Activated CD8-positive, alpha-beta memory T cell treated with anti-CD3 and anti-CD28 coated beads, Interleukin-2, amount 50 U/mL, for 48 hours (primary cell): ENCODE measurements around the gene CCDC141.

Source experiments
- DNase-seq: peaks from one replicate; pipeline ENCODE4 v3.0.0-alpha.2; 2020

The CCDC141 gene

DNA sequence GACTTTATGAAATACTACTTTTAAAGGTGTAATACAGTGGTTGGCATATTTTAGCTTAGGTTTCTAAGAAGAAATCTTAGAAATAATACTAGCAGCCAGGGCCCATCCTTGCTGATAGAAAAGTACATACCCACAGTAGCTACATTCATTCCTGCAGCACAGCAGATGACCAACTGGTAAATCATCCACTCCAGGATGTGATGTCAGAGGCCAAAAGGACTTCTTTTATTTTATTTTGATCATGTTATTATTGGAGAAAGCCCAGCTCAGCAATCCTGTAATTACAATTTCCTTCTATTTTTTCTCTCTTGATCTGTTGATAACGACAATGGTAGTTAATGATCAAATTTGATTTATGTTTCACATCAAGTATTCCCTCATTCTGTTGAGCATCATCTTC lies 224.8 kb downstream of the CCDC141 start:
- no peak for DNase-seq

DNA sequence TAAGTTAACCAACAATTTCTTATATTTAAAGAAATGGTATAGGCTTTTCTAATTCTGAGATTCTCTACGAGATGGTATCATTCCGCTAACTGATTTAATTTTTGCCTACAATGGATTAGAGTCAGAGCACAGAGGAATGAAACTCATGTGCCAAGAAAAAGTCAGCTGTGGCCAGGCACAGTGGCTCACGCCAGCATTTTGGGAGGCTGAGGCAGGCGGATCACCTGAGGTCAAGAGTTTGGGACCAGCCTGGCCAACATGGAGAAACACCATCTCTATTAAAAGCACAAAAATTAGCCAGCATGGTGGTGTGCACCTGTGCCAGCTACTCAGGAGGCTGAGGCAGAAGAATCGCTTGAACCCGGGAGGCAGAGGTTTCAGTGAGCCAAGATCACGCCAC lies 225.8 kb downstream of the CCDC141 start:
- no peak for DNase-seq

DNA sequence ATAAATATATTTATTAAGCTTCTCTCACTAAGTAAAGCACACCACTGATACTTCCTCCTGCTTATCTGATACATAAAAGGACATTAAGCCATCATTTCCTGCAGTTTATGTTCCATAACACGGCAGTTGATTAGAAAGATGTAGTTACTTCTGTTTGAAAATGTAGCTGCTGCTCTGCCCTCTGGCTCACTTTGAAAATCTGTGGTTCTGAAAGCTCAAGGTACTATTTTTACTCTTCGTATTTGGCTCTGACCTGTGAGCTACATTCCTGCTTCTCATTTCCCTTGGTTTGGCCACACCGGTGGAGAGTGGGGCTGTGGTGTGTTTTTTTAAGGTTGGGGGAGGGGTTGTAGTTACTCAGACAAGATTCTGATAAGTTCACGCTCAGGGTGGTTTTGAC lies 229.9 kb downstream of the CCDC141 start:
- no peak for DNase-seq

DNA sequence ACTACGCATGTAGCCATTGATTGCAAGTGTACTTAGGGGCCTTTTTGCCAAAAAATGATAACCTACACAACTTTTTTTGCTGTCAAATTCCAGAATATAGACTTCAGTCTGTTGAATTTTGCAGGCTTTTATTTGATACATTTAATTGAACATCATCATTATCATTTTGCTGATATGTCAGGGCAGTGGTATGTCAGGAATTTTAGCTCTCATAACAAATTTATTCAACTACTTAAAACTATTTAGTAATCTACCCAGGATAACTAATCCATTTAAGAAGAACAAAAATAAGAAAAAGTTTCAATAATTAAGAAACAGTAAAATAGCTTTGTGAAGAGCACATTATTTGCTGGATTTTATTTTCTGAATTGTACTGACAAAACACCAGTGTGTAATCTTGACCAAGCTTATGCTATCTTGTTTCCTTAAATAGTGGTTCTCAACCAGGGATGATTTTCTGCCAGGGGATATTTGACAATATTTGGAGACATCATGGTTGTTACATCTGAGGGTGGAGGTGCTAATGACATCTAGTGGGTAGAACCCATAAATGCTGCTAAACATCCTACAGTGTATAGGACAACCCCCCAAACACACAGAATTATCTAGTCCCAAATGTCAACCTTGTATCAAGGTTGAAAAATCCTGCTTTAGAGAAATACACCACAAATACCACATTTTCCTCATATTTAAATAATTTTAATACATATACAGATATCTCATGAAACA lies 230.6 kb downstream of the CCDC141 start:
- no peak for DNase-seq

DNA sequence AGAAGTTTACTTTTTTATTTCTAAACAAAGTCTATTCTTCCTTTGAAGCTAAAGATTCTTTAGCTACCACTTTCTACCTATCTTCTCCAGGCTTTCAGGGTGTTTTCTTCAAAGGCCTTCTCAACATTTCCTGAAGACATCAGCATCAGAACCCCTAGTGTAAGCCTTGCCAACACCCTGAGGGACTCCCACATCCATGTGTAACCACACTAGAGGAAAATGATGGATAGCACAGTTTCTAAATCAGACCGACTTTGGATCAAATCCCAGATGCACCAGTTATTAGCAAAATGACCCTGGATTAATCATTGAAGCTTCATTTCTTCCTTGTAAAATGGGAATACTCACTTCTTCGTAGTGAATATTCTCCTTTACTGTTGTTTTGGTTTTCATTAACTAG lies 238.0 kb downstream of the CCDC141 start:
- no peak for DNase-seq

DNA sequence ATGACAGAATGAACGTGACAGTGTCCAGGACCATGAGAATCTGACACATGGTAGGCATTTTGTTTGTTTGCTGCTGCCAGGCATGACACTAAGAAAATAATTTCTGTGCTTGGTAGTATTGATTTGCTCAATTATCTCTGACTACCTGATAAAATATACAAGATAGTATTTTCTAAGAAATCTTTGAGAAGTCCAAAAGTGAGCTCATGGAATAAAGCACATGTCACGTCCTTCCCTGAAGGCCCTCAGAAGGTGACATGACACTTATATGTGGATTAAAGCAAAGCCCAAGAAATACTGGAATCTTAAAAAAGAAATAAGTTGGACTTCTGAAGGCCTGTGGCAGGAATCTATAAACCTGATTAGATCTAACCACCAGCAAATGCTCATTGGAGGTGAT lies 238.9 kb downstream of the CCDC141 start:
- no peak for DNase-seq

DNA sequence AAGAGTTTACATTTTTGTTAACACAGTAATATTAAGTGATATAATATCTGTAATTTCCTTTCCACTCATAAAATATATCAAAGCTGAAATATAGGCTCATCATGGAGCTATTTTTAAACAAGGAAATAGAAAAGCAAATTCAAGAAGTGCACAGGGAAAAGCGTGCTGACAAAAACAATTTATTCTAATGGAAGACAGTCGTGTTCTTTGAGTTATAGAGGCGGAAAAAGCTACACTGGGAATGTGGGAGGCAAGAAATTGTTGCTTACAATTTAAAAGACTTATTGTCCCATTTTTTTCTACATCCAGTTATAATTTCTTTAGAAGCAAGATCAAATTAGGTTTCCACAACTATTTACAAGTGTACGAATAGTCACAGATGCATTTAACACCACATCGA lies 239.5 kb downstream of the CCDC141 start:
- no peak for DNase-seq

DNA sequence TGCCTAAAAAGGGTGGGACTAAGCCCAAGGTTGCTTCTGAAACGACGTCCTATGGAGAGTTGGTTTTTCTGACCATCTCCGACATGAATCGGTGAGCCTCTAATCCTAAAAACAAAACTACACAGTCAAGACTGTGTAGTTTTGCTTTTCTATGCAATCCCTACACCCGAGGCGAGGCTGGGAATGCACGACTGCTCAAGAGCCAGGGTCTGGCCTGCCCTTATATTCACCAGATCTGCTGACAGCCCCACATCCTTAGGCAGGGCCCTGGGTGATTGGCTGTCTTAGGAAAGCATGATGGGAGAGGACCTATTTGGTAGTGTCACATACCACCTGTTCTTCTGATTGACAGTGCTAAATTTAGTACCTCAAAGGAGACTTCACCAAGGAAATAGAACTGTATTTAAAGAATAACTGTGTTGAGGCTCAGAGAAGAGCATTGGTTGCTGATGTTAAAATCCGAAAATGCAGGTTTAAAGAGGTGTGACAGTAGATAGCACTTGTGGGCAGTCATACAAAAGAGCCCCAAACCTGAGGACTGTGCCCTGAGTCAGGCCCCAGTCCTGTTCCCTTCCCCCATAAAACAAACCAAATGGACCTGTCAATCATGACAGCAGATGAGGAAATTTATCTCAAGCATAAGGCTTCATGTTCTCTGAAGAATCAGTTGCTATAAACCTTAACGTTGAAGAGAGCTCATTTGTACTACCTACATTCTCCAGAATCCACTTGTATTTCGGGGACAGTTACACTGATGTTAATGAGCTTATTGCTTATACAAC lies 242.5 kb downstream of the CCDC141 start, which contains the start of gene TTN:
TTN (minus strand) TSS at position 197 of the 782 bp plus-strand sequence. CDS start 2,781 bp downstream, outside the sequence.
- no peak for DNase-seq

DNA sequence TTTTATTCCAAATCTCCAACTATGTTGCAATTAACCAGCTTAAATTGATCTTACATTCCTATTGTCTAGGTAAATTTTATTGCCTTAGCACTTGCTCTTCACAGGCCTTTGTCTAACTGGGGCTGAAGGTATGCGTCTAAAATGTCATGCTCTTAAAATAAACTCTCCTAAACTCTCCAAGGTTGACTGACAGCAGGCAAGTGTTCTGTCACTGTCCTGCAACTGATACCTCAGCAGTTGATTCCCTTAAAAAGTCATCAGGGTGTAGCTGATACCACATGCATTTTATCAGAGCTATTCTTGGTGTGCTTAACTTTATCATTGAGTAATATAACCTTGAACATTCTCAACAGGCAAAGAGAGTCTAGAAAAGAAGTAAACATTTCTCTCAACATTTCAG lies 243.4 kb downstream of the CCDC141 start:
- DNase-seq, result no peak

DNA sequence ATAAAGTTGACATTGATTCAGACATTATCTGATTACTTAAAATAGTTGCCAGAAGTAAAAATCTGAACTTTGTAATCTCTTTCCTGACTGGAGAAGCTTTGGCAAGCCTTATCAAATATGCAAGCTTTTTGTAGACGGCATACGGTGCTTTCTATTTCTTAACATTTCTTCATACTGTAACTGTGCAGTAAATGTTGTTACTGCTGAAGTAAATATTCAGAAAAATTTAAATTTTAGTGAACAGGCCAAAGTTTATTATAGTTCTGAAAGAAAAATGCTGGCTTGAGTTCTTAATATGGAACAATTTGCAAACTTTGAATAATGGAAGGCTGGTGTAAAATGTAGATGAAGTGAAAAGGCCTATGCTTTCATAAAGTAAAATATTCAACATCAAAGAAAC lies 244.5 kb downstream of the CCDC141 start:
- no peak for DNase-seq

DNA sequence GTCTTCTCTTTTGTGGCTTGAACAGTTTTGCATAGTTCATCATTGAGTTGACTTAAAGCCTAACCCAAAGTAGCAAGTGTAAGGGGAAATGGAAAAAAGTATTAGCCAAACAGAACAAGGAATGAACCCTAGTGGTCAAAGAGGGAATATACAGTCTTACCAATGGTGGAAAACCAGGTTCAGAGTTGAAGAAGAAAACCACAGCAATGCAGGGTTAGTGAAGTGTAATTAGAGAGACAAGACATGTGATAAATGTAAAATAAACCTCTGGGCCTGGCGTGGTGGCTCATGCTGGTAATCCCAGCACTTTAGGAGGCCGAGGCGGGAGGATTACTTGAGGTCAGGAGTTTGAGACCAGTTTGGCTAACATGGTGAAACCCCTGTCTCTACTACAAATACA lies 245.1 kb downstream of the CCDC141 start:
- no peak for DNase-seq

DNA sequence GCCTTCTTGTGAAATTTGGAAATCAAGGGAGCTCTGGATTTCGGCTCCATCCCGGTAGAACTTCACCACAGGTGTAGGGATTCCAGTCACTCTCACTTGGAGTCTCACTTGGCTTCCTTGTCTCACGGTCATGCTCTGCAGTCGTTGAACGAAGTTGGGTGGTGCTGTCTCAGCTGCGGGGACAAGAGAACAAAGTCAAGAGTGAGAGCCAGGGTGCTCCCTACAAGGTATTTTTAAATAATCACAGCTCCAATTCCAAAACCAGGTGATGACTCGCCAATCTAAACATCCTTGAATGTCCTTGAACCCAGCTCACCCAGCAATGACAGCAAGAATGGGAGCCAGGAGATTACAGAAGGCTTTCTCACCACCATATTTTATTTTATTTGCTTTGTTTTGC lies 249.4 kb downstream of the CCDC141 start:
- no peak for DNase-seq

DNA sequence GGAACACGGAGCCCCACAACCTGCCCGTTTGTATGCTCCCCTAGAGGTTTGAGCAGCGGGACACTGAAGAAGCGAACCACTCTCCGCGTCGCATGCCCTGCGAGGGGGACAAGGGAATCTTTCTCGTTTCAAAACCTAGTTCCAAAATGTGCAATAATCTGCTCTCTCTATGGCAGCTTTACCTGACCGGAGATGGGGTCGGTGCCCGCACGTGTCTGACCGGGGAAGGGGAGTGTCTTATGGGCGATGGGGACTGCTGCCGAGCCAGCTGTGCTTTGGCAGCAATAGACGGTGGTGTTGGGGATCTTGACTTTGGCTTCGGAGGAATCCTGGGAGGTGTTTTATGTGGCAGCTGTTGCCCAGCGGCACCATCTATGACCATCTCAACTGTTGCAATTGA lies 250.6 kb downstream of the CCDC141 start:
- DNase-seq, result no peak

DNA sequence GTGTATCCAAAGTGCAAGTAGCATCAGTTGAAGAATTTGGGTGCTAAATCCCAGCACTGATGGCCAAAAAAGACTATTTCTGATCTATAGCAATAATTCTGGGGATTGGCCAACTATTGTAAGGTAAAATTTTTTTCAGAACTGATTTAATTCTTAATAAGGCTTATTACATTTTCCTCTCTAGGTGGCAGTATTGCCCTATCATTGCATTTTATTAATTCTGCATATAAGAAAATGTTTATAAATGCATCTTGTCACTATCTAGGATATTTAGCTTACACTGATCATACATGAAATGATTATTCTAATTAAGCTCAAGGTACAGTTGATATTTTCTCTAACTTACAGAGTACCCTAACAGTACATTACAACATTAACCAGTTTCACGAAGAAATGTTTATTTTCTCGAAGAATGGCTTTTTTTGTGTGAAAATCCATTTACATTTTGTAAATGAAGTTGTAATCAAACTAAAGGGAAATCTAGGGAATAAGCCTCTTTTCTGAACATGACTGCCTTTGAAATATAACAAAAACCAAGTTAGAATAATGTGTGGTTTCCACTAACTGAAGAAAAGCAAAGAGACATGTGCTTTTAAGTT lies 253.8 kb downstream of the CCDC141 start:
- no peak for DNase-seq

DNA sequence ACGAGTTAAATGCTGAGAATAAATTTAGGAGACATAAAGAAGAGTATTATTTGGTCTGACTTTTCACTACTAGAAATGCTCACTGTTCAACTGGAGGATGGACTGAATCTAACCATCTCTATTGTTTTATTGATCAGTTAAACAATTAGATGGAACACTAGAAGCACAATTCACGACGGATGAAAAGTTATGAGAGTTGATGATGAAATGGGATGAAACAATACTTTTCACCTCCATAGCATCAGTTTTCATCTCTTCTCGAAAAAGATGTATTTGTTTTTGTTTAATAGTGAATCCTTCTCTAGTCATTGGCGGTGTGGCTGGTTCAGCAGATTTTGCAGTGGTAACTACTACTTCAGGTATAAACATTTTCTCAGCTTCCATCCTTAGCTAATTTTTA lies 262.0 kb downstream of the CCDC141 start:
- no peak for DNase-seq

DNA sequence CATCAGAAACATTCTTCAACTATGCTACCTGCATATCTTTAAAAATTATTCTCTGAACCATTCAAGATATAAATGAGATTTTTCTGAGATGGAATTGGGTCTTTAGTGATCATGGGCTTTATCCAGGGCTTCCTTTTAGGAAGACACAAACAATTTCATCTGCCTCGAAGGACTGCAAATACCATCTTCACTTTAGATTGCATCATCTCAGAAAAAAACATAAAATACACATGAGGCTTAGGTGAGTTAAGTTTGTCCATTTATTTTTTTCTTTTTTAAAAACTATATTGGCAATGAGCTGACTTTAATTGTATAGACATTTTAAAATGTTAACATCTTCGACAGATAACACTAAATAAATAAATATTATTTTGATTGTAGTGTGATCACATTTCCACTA lies 262.8 kb downstream of the CCDC141 start:
- no peak for DNase-seq

DNA sequence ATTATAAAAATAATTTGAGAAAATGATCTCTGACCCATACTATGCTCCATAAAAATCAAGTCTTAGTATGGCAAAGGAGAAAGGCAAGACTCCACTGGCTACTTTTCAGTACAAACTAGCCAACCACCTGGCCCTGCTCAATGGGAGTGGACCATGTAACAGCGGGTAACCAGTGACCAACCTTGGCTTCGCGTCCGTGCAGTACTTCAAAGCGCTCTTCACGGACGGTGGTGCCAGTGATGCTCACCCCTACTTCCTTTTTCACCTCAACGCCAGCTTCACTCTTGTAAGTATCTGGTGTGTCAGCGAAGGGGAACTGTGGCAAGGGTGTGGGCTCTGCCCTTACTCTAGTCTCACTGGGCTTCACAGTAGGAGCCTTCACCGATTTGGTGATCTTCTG lies 266.0 kb downstream of the CCDC141 start:
- DNase-seq, result no peak

DNA sequence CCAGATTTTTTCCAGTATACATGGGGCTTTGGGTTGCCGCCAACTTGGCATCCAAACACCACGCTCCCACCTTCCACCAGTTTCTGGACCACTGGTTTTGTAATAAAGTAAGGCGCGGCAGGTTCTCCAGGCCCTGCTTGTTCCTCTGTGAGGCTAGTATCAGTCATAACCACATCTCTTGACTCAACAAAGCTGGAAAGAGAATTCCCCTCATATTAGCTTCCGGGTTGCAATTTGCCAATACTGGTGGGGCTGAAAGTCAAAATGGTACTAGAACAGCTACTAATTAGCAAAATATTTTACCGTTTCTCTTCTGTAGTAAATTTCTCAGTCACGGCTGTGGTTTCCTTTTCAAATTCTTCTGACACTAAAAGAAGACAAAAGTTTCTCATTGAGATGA lies 267.7 kb downstream of the CCDC141 start:
- no peak for DNase-seq
